GM21526 (cell line): ENCODE measurements around the gene MAP7.

Experiments used
- ATAC-seq: cut with Tn5 transposase; IDR thresholded peaks from one replicate; pipeline ENCODE4 v1.9.1; 2021; ENCODE audit warnings: moderate library complexity; ENCODE audit not compliant: unreplicated experiment, low FRiP score

Gene MAP7

DNA sequence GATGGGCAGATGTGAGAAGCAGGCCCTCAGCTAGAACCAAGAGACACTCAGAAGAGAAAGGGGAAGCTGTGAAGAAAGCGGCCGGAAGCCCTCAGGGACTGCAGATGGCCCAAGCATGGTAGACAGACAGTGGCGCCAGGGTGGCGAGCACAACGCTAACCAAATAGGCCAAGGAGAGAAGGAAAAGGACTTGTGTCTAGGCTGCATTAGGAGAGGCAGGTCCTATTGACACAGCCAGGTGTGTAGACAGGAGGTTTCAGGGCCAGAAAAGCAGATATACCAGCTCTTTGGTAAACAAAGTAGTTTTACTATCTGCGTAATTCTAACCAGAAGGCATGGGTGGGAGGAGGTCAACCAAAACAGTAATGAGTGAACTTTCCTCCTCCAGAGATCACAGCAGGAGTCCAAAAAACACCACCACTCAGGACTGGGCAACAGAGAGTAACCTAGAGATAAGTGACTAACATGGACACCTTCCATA lies 15.8 kb upstream of the MAP7 start:
- no peak for ATAC-seq

DNA sequence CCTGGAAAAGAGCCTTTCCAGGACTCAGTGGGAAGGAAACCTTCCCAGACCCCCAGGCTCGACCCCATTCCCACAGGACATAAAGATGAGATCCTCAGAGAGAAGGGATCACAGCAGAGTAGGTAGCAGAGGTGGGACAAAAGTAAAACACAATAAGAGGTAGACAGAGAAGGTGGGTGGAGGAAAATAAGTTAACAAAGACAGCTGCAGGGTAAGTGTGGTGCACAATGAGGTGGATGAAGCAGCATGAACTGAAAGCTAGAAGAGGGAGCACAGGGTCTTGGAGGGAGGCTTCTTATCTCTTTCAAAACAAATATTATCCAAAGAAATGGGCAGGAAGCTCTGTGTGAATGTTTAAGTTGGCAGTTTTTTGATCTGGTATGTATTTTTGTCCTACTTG lies 14.0 kb upstream of the MAP7 start:
- ATAC-seq = no peak

GRCh38 chr6:136563386-136564152 lies 13.3 kb upstream of the MAP7 start:
- no peak for ATAC-seq

DNA sequence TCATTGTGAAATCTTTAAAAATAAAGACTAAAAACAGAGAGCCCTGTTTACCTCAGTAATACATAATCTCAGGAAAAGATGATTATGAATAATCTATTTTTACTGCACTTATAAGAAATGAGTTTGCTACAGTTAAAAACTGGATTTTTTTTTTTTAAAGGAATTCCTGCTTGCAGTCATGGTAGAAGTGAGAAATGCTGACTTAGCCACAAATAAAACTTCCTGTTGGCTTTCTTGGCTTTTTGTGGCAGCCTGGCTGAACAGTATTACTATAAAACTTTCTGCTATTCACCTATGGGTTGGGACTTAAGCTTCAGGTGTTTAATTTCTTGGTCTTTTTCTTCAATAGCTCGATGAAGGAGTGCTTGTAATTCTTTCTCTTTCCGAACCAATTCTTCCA lies 12.0 kb upstream of the MAP7 start:
- no peak for ATAC-seq

DNA sequence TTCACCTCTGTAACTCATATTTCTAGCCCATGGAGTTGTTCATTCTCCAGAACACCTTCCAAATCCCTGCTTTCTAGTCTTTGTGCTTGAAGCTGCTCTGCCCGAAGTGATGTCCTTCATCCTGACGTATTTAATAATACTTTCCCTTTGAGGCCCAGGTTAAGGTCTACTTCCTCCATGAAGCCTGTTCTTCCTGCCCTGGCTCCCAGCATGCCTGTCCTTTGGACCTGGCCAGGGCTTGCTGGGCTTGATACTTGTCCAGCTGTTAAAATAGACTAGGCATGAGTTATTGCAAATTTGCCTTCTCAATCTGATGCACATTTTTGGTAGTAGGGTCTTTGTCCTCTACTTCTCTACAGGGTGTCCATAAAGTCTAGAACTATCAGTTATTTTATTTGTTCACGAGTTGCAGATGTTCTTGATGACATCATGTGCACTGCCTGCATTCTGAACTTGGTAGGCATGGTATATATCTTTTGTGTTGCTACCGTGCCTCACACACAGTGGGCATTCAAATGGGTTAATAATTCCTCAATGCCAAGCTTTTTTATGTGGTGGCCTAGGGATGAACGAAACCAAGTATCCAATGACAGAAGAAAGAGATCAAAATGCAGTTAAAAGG lies 3.1 kb upstream of the MAP7 start:
- no peak for ATAC-seq

- ATAC-seq = no peak
These were observed 1.8 kb upstream of the MAP7 start for GRCh38 chr6:136552054-136552453.

GRCh38 chr6:136551103-136551502 lies 881 bp upstream of the MAP7 start:
- no peak for ATAC-seq

- ATAC-seq = peak; percentile 37
These were observed 235 bp downstream of the MAP7 start for GRCh38 chr6:136550045-136550329.

DNA sequence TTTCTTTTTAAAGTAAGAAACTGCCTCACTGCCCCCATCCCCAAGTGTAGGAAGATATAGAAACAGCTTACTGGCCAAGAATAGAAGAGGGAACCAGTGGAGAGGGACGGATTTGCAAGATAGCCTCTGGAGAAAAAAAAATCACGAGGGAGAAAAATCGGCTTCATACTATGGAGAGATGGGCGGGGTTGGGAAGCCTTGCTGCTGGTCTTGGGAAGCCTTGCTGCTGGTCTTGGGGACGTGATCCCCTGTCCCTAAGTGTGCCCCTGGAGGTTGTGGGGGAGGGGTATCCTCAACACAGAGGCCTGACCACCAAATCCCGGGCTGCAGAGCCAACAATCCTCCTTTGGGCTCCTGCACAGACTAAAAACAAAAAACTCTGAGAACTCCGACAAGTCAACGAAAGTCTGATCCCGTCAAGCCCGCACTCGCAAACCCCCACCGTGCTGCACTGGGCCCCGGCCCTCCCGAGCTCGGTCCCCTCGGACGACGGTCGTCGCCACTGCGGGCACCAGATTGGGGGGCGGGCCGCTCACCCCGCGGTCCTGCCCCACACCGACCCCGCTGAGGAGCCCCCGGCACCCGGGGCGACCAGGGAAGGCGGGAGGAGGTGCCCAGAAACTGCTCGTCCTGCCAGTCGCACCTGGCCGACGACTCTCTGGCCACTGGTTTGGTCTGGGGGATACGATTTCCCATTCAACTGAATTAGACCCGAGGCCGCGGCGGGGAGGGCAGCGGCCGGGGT lies 750 bp downstream of the MAP7 start:
- ATAC-seq = no peak

- no peak for ATAC-seq
These were observed 1.5 kb downstream of the MAP7 start for GRCh38 chr6:136548582-136549299.

GRCh38 chr6:136547871-136548270 lies 2.4 kb downstream of the MAP7 start:
- ATAC-seq = no peak

GRCh38 chr6:136547336-136547735 lies 2.9 kb downstream of the MAP7 start:
- ATAC-seq = no peak

- no peak for ATAC-seq
These were observed 3.9 kb downstream of the MAP7 start for GRCh38 chr6:136546331-136546730.

DNA sequence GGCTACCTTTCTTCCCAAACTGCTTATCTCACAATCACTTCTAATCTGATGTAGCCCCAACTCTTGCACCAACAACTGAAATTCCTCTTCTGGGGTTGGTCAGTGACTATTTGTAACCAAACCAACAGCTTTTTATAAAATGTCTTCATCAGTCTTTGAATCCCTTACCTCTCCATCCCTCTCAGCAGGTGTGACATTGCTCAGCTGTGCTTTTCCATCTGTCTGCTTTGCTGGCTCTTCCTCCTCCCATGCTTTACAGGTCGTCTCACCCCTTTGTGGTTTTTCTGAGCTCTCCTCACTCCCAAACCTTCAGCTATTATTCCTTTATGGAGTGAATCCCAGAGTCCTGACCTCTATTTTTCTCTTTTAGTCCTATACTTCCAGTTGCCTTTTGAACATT lies 5.9 kb downstream of the MAP7 start:
- ATAC-seq = no peak

GRCh38 chr6:136541395-136541794 lies 8.8 kb downstream of the MAP7 start:
- no peak for ATAC-seq

GRCh38 chr6:136539967-136540652 lies 10.1 kb downstream of the MAP7 start:
- no peak for ATAC-seq

DNA sequence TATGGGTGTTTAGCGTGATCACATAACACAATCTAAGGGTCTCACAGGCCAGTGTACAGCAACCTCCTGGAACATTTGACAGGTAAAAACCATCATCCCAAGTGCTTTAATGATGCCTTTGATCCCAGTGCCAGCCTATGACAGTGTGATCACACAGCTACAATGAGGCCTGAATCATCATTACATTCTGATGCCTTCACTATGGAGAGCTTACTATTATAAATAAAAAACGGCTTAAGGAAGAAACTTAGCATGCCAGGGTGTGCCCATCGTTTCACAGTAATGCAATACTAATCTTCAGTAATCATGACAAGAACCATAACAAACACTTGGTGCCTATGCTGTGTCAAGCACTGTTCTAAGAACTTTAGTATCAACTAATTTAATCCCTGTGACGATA lies 11.4 kb downstream of the MAP7 start:
- no peak for ATAC-seq

DNA sequence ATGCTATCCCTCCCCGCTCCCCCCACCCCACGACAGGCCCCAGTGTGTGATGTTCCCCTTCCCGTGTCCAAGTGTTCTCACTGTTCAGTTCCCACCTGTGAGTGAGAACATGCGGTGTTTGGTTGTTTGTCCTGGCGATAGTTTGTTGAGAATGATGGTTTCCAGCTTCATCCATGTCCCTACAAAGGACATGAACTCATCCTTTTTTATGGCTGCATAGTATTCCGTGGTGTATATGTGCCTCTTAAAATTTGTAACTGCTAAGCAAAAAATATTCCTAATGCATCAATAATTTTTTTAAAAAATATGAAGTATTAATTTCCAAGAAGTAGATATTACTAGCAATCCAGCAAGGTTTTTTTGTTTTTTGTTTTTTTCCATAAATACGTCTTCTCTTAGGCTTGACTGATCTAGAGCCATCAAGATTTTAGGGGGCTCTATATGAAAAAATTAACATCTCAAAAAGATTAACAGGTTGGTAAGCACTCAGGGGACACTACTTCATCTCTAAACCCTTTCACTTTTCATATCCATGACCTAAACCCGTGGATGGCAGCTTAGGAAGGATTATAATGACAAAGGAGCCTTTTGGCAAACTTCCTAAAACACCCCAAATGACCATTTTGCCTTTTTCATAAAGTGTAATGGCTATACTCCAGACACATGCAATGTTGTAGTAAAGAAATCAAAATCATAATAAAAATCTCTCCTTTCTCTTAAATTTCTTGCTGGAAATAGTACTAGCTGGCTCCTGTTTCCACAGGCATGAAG lies 14.2 kb downstream of the MAP7 start:
- no peak for ATAC-seq

DNA sequence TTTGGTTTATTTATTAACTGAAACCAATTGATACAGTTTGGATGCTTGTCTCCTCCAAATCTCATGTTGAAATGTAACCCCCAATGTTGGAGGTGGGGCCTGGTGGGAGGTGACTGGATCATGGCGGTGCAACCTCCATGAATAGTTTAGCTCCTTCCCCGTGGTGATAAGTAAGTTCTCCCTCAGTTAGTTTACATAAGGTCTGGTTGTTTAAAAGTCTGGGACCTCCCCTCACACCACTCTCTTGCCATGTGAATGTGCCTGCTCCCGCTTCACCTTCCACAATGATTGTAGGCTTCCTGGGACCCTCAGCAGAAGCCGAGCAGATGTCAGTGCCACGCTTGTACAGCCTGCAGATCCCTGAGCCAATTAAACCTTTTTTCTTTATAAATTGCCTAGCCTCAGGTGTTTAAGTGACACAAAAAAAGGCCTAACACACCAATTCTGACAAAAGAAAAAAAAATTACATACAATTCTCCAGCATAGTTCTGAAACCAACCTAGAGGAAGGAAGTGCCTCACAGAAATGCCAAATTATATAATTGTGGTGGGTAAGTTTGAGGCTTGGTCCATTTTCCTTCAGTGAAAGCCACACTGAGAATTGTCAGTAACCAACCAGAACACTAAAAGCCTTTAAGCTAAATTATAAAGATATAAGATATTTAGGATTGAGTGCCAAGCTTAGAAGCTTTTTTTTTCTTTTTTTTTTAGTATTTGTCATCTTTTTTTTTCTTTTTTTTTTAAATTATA lies 15.0 kb downstream of the MAP7 start:
- ATAC-seq = no peak
